GM15510 (cell line): Measurements from ENCODE around the gene KHDC1L.
A peak's percentile ranks its signal among the peaks of the same experiment; 100 is the strongest.

Source experiments
- POLR2A ChIP-seq: IDR thresholded peaks from 3 replicates; pipeline ENCODE4 v1.6.1; 2011; ENCODE audit warnings: borderline replicate concordance; ENCODE audit not compliant: insufficient read length; ENCODE audit errors: extremely low read depth

The KHDC1L gene, protein sequence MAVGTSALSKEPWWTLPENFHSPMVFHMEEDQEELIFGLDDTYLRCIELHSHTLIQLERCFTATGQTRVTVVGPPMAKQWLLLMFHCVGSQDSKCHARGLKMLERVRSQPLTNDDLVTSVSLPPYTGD

DNA sequence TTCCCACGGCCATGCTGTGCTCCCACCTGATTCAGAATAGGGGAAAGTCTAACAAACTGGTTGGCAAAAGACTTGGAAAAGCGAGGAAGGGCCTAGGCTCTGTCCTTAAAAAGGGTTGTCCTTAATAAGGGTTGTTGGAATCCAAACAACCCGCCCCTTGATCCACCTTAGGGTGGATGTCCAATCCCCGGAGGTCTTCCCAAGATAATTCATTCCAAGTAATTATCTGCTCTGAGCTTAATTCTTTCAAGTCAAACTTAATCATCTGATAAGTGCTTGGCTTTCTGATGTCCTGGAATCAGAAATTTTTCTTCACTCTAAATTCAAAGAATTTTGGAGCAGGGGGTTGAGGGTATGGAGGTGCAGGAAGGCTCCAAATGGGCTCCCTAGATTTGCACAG, at the start of gene KHDC1L:
TSS of gene KHDC1L (minus strand) at position 101 of the 400 bp plus-strand sequence. CDS start at position 13, 88 bp downstream.
- TF ChIP-seq POLR2A, result no peak

DNA sequence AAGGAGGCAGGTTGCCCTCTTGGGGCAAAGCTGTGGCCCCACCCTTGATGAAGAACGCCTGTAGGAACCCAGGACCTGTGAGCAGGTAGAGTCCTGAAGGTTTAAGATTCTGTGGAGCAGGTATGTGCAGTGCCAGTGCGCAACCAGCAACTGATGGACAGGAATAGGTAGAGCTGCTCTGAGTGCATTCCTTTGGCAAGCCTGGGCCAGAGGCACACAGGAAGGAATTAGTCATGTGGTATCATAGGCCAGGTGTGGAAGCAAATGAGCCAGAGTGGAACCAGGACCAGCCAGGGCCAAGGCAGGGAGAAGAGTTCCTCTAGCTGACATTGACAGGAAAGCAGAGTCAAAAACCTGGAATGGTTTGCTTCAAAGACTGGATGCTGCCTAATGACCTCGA, 39.1 kb upstream of the KHDC1L start:
- TF ChIP-seq POLR2A, result no peak

DNA sequence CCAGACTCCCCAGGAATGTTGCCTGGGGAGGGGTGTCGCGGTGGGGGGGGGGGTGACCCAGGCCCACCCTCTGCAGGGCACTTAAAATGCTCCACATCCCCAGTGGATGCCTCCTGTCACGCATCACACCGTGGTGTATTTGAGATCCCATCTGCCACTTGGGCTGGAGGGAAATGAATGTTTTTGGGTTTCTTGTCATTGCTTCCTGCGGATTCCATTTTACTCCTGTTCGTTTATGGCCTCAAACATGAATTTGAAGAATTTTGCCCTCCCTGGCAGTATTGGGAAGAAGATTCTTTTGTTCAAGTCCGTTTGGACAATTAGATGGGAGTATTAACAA, 38.2 kb upstream of the KHDC1L start:
- no peak for TF ChIP-seq POLR2A

DNA sequence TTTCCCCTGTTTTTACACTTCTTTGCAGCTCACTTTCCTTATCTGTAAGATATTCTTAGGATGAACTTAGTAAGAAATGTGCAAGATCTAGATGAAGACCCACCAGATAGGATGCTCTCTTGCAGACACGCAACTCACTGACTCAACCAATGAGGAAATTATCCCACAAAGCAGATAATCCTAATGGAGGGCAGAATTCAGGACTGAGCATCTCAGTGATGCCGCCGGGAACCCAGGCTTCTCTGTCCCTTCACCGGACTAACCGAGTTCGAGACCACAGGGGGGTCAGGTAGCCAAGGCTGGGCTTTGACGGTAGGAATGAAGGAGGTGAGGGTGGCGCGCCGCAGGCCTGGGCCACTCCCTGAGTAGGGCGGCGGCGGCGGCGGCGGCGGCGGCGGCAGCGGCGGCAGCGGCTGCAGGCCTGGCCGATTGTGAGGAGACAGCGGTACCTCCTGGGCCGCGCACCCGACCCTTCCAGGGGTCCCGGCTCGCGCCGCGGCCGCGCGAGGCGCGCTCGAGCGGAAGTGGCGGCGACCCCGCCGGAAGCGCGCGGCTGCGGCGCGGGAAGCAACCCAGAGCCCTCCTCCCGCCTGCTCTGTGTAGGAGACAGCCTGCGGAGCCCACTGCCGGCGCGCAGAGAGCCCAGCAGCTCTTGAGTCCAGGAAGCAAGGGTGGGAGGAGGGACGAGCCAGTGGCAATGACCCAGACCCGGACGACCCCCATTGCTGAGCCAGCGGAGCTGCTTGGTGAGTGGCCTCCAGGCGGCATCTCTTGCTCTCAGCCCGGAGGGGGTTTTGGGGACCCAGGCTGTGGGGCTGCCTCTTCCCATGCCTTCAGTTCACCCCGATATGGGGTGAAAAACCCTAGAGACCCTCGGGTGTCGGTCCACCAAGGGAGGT, 37.6 kb upstream of the KHDC1L start, which contains the start of gene KHDC1:
TSS of gene KHDC1 (minus strand) at position 526 of the 899 bp plus-strand sequence. CDS start 20,679 bp downstream, outside the sequence.
- TF ChIP-seq POLR2A, result peak; percentile 69

DNA sequence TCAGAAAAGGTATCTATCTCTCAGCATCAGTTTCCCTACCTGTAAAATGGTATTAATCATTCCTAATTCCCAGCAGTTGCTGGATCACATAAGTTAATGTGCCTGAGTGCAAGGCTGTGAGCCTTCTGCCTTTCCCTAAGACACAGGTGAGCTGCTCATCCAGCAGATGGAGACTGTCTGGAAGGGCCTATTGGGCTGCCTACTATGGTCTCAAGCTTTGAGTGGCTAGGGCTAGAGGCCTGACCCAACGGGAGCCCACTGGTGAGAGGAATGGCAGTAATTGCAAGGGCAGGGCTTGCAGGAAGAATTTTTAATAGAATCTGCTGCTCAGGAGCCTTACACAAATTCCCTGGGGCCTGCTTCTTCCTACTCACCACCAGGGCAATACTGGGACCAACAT, 33.4 kb upstream of the KHDC1L start:
- no peak for TF ChIP-seq POLR2A

DNA sequence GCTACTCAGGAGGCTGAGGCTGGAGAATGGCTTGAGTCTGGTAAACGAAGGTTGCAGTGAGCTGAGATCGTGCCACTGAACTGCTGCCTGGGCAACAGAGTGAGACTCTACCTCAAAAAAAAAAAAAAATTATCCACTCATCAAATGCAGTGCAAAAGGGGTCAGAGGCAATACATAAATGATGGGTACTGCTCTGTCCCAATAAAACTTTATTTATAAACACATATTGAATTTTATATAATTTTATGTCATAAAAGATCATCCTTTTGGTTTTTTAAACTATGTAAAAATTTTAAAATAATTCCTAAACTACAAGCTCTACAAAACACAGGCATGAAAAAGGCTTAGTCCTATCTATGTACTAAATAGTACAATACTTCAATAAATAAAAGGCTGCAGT, 27.4 kb upstream of the KHDC1L start:
- no peak for TF ChIP-seq POLR2A

DNA sequence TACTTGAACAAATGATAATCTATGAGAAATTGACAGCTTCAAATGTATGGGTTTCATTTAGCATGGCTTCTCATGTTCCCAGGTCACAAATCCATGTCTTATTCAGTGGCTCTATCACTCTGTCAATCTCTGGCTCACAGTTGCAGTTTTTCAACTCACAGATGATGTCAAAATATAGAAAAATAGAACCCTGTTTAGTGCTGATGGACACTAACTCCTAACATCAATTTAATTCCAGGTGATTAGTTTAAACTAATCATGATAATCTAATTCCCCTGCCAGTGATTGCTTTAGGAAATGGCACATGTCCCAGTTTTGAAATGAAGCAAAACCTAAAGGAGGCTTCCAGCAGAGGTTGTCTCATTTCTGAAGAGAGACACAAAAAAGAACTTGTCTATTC, 24.7 kb upstream of the KHDC1L start:
- no peak for TF ChIP-seq POLR2A

DNA sequence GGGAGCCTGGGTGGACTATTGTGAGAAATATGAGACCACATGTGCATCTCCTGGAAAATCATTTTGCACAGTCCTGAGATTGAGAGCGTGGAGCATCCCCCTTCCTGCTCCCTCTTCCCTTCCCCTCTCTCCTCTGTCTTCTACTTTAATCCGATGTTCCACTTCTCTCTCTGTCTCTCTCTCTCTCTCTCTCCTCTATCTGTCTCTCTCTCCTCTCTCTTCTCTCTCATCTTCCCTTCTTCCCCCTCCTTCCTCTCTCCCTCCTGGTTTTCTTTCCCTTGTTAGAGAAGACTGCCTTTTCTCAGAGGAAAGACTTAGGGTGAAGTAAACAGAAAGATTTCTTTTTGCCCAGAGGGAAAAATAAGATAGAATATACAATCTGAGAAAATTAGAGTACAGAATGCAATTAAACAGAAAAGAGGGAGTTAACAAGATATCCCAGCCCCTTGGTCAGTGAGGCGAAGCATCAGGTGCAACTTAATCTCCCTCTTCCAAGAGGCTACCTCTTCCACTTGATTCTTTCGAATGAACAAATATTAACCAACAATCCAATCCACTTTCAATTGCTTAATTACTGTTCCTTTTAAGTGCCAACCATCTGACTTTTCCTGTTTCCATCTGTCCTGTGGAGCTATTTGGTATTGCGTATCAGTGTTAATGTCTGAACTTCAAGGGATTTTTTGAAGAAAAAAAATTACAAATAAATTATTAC, 23.1 kb upstream of the KHDC1L start:
- no peak for TF ChIP-seq POLR2A

DNA sequence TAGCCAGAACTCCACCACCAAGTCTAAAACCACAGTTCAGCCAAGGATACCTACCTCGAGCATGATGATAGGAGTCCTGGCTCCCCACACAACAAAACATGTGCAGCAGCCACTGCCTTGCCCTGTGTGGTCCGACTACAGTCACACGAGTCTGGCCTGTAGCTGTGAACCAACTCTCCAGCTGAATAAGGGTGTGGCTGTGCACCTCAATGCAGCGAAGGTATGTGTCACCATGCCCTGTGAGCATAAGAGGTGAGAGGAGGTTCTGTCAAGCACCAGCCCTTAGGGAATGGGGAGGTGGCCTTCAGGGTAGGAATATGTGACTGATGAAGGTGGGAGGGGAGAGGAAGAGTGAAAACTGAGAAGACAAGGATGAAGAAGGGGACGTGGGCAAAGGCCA, 16.7 kb upstream of the KHDC1L start:
- TF ChIP-seq POLR2A, result no peak

DNA sequence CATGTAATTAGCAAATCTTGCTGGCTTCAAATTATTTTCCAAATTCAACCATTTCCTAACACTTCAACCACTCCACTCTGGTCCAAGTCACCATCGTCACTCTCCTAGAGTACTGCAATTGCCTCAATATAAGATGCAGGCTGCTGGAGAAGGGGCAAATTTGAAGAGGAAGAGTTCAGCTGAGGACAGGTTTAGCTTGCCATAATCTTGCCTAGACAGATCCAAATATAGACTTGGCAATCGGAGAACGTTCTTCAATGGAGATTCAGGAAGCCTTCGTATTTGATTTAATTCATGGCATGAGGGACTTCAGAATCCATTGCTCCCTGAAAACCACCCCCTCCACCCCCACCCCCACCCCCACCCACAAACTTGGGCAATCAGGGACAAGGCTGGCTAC, 15.4 kb upstream of the KHDC1L start:
- TF ChIP-seq POLR2A, result no peak

DNA sequence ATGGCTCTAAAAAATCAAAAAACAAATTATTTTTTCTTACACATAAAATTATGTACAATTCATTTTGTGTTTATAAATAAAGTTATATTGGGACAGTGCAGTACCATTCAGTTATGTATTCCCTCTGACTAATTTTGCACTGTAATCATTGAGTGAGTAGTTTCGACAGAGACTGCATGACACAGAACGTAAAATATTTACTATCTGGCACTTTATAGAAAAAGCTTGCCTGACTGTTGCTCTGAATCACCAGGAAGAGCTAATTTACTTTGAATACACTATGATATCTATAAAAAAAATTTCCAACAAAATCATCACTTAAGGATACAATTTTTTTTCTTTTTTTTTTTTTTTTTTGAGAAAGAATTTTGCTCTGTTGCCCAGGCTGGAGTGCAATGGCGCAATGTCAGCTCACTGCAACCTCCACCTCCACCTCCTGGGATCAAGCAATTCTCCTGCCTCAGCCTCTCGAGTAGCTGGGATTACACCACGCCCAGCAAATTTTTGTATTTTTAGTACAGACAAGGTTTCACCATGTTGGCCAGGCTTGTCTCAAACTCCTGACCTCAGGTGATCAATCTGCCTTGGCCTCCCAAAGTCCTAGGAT, 11.0 kb upstream of the KHDC1L start:
- TF ChIP-seq POLR2A, result no peak

DNA sequence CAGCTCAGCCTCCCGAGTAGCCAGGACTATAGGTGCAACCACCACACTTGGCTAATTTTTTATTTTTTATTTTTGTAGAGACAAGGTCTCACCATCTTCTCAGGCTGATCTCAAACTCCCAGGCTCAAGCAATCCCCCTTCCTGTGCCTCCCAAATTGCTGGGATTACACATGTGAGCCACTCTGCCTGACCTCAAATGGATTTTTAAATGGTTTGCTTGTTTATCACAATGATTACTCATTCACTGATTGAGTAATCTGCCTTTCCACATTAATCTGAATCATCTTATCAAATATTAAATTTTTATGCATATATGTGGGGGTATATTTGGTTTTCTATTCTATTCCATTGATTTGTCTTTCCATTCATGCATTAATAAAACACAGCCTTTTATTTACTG, 9.4 kb upstream of the KHDC1L start:
- TF ChIP-seq POLR2A, result no peak

DNA sequence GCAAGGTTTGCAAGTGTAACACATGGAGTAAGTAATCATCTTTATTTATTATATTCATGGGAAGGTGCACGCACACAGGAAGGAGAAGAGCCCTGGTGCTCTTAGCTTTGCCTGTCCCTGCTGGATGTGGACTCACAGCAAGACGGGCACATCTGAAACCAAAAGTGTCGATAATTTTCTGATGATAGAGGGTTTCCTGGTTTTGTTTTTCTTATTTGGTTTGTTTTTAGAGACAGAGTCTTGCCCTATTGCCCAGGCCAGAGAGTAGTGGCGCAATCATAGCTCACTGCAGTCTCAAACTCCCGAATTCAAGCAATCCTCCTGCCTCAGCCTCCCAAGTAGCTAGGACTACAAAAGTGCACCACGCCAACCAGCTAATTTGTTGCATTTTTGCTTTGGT, 7.8 kb upstream of the KHDC1L start:
- TF ChIP-seq POLR2A, result no peak

DNA sequence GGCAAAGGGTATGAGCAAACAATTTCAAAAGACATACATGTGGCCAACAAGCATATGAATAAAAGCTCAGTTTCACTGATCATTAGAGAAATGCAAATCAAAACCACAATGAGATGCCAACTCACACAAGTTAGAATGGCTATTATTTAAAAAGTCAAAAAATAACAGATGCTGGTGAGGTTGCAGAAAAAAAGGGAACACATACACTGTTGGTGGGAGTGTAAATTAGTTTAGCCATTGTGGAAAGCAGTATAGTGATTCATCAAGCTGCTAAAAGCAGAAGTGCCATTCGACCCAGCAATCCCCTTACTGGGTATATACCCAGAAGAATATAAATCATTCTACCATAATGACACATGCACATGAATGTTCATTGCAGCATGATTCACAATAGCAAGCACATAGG, 6.7 kb upstream of the KHDC1L start:
- no peak for TF ChIP-seq POLR2A

DNA sequence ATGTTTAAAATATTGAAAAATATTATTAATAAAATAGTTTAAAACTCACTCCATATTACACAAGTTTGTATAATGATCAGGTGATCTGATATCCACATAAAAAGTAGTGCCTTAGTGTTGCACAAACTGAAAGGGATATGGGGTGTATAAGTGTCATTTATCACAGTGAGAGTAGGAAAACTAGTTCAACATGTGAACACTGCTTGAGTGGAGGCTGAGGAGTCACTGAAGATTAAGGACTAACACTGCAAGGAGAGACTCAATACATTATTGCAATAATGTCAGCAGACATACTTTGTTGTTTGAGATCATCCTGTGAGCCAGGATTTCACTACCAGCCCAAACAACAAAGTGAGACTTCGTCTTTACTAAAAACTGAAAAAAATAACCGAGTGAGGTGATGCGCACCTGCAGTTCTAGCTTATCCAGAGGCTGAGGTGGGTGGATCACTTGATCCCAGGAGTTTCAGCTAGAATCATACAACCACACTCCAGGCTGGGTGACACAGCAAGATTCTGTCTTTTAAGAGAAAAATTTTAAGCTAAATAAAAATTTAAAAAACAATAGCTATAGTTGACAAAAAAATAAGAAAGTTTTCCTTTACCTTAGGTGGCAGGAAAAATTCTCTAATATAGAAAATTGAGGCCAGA, 2.4 kb upstream of the KHDC1L start:
- TF ChIP-seq POLR2A, result no peak
